ENCODE measurements around the gene KRT85.
"Not testable (repeated sequence)": the region's sequence is repeated elsewhere in the genome, so short reads cannot be mapped to it uniquely, and the experiment has no call there.

KRT85 gene

GRCh38 chr12:52327830-52328500, 39.3 kb downstream of the KRT85 start:
- DNase-seq = no peak

DNA sequence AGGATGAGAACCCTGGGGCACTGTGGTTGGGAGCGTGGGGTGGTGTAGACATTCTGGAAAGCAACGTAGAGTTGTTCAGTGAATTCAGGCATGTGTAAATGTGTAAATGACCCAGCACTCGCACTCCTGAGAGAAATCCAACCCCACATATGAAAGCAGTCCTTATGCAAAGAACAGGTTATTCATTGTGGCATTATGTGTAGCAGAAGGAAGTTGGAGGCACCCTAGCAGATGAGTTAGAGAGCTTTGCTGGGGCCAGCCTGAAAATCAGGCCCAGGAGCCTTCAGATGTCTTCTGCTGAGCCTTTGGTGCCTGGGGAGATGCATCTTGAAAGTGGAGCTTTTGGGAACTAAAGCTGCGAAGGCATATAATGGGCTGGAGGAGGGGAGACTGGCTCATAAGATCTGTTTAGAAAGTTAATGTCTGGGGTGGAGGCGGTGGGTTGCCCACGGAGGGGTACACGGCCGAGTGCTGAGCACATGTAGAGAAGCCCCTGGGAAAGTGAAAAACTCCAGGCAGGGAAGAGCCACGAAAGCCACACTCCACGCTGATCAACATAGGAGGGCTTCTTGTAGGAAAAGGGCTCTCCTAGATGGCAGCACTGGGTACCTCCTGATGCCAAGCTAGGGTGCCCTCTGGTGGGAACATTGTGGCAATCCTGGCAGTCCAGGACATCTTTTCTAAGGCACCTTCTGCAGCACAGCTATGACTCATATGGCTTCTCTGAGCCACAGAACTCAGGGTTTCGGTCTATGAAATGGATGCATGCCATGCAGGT, 40.0 kb downstream of the KRT85 start:
- DNase-seq = peak in 53 of 58 donors; percentile 6 to 88 (median 53)

GRCh38 chr12:52324153-52324444, 43.2 kb downstream of the KRT85 start:
- DNase-seq = no peak

DNA sequence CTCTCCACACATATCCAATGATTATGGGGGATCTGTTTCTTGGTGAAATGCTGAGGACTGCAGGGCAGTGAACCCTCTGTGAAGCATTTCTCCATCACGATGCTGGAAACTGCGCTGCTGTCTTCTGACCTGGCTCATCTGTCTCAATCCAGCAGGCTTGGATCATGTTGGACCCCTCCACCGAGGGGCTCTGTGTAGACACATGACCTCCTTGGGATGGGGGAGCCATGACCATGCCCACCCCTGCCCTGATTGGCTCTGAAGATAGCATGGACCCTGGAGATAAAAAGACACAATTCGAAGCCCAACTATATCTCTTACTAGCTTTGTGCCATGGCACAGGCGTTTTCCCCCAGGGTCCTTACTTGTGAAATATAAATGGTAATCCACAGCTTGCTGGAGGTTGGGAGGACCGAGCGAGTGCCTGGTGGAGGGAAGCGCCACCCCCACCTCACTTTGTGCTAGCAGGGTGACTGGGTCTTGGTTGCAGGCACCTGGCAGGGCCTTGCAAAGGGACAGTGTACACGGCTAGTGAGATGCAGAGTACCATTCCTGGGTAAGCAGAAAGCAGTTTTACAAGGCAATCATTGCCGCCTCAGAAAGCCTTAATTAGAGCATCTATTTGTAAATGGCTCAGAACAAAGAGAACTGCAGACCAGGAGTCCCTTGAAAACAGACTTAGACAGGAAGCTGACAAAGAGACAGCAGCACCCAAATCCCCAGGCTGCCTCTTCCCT, 43.7 kb downstream of the KRT85 start:
- no peak for DNase-seq

- DNase-seq = no peak
Observed at GRCh38 chr12:52323001-52323400, 44.3 kb downstream of the KRT85 start.

DNA sequence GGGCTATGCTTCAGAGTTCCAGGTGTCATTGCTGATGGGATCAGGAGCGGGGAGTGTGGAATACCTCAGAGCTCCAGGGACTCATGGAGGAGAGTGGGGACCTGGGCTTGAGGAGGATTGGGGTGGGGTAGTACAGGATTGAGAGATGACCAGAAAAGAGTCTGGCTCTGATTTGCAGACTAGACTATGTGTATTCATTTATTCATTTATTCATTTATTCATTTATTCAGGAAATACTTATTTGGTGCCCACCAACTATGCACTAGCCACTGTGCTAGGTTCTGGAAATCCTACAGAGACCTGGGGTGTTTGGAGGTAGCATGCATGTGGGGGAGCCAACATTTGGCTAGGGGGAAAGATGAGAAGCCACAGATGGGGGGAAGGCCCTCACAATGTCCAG, 45.2 kb downstream of the KRT85 start:
- DNase-seq = no peak

- peak in 29 of 58 donors; percentile 6 to 61 (median 25) for DNase-seq
Observed at GRCh38 chr12:52321418-52321817, 45.9 kb downstream of the KRT85 start.

- DNase-seq = no peak
Observed at GRCh38 chr12:52320784-52321400, 46.4 kb downstream of the KRT85 start, which contains the start of gene KRT83. Gene KRT83, minus strand, starts transcription at chr12:52321398. Its CDS starts 63 bp downstream, at chr12:52321335.

- no peak for DNase-seq
Observed at GRCh38 chr12:52319097-52319496, 48.2 kb downstream of the KRT85 start.

- no peak for DNase-seq
Observed at GRCh38 chr12:52318241-52318990, 48.9 kb downstream of the KRT85 start.

- no peak for DNase-seq
Observed at GRCh38 chr12:52317468-52318052, 49.7 kb downstream of the KRT85 start.

DNA sequence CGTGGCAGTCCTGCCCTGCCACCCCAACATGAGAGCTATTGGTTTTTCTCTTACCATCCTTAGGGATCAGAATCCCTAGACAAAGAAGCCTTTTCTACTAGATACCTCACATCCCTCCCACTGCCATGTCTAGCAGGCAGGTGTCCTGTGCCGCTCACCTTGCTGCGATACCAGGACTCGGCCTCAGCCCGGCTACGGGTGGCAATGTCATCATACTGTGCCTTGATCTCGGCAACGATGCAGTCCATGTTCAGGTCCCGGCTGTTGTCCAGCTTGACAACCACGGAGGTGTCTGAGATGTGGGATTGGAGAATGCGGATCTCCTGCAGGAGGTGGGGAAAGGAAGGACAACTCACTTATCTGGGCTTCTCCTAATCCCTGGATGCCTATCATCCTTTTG, 50.6 kb downstream of the KRT85 start:
- DNase-seq = no peak

DNA sequence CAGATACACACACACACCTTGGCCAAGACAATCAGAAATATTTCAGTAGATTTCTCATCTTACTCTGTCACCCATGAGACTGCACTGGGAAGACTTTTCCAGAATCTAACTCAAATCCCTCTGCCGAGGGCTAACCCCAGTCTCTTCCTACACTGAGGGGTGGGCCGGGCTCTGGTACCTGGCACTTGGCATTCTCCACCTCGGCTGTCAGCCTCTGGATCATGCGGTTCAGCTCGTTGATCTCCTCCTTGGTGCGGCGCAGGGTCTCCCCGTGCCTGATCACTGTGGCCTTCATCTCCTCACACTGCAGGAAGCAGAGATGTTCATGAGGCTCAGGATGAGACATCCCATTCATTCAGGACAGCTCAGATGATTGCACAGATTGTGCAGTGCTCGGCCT, 51.0 kb downstream of the KRT85 start:
- no peak for DNase-seq

GRCh38 chr12:52315721-52316120, 51.6 kb downstream of the KRT85 start:
- DNase-seq = not testable (repeated sequence)

DNA sequence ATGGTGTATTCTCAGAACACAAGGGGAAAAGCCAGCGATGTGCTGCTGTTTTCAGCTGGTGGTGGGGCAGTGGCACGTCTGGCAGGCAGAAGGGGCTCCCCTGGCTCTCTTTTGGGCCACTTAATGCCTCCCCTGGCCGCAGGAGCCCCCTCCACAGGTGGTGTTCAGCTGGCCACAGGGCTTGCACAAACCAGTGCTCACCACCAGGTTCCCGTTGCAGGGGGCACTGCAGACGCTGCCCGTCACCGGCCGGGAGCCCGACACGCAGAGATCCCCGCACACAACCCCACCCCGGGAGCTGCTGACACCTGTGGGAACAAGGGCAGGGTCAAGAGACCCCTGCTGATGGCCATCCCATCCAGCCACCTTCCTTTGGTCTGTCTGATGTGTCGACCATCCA, 52.8 kb downstream of the KRT85 start:
- no peak for DNase-seq

- DNase-seq = no peak
Observed at GRCh38 chr12:52313926-52314325, 53.4 kb downstream of the KRT85 start.

- no peak for DNase-seq
Observed at GRCh38 chr12:52313461-52313860, 53.8 kb downstream of the KRT85 start.

DNA sequence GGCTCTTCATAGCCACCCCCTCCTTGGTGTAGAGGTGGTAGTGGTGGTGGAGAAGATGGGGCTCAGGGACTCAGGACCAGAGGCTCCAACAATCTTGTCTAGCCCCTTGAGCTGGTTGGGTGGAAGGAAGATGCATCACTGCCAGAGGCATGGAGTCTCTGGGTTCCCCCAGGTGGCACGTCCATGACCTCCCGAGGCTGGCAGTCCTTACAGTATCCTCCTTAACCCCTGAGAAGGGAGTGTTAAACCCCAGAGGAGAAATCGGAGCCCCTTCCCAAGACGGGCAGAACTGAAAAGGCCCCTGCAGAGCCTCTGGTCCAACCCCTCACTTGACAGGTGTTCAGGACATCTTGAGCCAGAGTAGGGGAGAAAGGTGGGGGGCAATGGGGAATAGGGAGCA, 55.2 kb downstream of the KRT85 start:
- no peak for DNase-seq

GRCh38 chr12:52311285-52311648, 56.0 kb downstream of the KRT85 start:
- peak in 18 of 58 donors; percentile 5 to 42 (median 17) for DNase-seq

DNA sequence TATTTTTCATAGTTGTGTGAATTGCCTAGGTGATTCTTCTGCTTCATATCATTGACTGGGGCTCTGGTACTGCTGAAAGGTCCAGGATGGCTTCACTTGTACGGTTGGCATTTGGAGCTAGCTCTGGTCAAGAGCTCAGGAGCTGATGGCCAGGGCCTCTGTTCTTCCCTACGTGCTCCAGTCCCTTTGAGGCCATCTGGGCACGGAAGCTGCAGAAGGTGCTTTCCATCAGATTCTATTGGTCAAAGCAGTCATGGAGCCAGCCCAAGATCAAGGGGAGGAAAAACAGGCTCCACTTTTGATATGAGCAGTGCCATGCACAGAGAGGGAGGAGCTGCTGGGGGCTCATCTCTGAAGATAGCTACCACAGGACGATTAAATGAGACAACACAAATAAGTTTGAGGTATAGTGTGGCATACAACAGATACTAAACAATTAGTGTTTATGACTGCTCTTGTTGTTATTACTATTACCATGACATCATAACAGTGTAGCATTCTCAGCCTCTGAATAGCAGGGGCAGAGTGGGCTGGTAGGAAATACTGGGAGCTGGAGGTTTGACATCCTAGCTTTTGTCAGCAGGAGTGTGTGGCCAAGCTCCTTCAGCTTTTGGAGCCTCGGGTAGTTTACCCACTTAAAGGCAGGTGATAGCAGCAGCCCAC, 56.5 kb downstream of the KRT85 start:
- DNase-seq = no peak
